Smooth muscle cell of the brain vasculature (primary cell): ENCODE data around the gene WIPF2.

Experiments used
- DNase-seq: peaks from one replicate; pipeline ENCODE4 v3.0.0-alpha.2; 2012; ENCODE audit warnings: low read depth, low spot score

The WIPF2 gene, protein sequence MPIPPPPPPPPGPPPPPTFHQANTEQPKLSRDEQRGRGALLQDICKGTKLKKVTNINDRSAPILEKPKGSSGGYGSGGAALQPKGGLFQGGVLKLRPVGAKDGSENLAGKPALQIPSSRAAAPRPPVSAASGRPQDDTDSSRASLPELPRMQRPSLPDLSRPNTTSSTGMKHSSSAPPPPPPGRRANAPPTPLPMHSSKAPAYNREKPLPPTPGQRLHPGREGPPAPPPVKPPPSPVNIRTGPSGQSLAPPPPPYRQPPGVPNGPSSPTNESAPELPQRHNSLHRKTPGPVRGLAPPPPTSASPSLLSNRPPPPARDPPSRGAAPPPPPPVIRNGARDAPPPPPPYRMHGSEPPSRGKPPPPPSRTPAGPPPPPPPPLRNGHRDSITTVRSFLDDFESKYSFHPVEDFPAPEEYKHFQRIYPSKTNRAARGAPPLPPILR

DNA sequence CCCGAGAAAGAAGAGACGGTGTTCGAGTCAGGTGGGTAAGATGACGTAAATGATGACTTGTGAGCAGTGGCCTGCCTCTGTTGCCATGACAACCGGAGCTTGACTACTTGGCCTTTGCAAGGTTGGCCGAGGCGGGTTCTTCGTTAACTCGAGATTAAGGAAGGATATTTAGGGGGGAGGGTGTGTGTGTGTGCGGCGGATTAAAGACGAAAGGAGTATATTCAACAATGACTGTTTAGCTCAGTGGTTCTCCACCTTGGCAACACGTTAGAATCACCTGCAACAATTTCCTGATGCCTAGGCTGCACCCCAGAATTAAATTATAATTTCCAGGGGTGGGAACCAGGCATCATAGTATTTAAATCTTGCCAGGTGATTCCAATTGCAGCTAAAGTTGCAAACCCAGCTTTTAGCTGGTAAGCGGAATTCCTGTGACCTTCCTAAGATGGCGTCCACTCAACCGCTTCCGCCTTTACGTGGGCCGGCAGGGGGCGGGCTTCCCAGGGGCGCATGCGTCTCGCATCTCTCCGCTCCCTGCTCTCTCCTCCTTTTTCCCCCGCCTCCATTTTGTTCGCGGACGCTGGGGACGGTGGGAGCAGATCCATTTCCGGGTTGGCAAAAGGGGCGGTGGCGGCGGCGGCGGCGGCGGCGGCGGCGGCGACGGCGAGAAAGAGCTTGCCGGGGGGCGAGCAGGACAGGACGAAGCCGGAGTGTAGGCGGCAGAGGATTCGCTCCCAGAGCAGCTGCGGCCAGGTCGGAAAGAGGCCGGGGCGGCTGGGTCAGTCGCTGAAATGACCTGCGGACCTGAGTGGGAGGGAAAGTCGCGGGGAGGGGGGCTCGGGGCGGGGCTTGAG lies at the start of gene WIPF2:
WIPF2 (plus strand) TSS at position 565 of the 854 bp plus-strand sequence. CDS start 37,156 bp downstream, outside the sequence.
- DNase-seq = peak; percentile 91

DNA sequence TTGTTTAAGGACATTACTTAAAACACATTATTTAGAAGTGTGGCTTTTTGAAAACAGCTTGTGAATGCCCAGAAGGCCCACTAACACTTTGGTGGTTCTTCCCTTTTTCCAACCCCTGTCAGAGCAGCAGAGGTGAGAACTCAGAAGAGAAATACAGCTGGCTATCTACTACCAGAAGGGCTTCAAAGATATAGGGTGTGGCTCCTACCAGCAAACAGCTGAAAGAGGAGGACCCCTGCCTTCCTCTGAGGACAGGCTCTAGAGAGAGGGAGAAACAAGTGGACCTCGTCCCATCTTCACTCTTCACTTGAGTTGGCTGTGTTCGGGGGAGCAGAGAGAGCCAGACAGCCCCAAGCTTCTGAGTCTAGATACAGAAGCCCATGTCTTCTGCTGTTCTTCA lies 48.8 kb upstream of the WIPF2 start:
- no peak for DNase-seq

GRCh38 chr17:40171750-40172149 lies 47.4 kb upstream of the WIPF2 start:
- no peak for DNase-seq

DNA sequence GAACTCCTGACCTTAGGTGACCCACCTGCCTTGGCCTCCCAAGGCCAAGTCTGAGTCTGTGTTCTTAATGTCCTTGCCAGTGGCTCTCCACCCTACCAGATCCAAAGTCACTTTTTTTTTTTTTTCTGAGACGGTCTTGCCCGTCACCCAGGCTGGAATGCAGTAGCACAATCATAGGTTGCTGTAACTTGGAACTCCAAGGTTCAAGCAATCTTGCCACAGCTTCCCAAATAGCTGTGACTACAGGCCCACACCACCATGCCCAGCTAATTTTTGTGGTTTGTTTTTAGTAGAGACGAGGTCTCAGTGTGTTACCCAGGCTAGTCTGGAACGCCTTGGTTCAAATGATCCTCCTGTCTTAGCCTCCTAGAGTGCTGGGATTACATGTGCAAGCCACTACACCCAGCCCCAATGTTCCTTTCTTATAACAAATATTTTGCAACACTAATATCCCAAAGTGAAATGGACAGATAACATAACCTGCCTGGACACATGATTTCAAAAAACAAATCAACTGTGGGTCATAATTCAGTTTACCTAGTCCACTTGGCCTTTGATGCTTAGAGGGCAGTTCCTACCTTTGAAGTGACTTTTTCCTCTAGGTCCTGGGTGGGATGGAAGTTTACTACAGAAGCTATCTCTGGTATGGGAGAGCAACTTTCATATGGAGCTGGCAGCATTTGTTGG lies 45.9 kb upstream of the WIPF2 start:
- no peak for DNase-seq

DNA sequence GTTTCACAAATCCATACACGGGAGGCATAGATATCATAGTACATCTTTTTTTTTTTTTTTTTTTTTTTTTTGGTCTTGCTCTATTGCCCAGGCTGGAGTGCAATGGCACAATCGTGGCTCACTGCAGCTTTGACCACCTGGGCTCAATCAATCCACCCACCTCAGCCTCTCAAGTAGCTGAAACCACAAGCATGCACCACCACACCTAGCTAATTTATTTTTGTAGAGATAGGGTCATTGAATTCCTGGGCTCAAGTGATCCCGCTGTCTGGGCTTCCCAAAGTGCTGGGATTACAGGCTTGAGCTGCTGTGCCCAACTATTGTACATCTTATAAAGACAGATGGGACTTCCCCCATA lies 45.3 kb upstream of the WIPF2 start:
- DNase-seq = no peak

DNA sequence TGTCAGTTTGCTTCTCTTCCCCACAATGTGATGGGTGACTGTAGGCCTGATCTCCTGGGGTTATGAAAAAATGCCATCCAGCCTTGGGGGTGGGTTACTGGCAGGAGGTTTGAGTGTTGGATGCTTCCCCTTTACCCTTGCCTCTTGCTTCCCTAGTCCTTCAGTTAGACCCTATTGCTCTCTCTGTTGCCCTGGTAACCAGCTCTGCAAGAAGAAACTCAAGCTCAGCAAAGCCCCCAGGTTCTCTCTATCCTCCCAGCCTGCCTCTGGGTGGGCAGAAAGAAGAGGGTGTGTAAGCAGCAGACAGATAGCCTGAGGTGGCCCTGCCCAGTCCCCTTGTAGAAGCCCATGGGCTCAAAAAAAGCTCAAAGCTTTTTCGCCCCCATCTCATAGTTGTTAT lies 44.6 kb upstream of the WIPF2 start:
- DNase-seq = no peak

GRCh38 chr17:40175928-40176753 lies 43.0 kb upstream of the WIPF2 start:
- DNase-seq = no peak

GRCh38 chr17:40176754-40177110 lies 42.4 kb upstream of the WIPF2 start:
- no peak for DNase-seq

- no peak for DNase-seq
These were observed 41.7 kb upstream of the WIPF2 start, which contains the start of gene RAPGEFL1 for GRCh38 chr17:40177275-40177874. Gene RAPGEFL1, plus strand, starts transcription at chr17:40177470. Its CDS starts 392 bp downstream, at chr17:40177862.

DNA sequence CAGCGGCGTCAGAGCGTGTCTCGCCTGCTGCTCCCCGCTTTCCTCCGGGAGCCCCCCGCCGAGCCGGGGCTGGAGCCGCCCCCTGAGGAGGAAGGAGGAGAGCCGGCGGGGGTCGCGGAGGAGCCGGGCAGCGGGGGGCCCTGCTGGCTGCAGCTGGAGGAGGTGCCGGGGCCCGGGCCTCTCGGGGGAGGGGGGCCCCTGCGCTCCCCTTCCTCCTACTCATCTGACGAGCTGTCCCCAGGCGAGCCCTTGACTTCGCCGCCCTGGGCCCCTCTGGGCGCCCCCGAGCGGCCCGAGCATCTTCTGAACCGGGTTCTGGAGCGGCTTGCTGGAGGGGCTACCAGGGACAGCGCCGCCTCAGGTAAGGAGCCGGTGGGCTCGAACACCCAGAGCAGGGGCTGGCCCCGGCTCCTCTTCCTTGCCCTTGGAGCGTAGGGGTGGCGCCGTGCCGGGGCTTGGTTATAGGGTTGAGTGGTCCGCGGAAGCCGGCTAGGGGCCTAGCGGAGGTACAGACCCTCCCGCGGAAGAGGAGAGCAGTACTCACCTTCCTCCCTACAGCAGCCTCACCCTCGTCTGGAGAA lies 41.0 kb upstream of the WIPF2 start:
- DNase-seq = no peak

DNA sequence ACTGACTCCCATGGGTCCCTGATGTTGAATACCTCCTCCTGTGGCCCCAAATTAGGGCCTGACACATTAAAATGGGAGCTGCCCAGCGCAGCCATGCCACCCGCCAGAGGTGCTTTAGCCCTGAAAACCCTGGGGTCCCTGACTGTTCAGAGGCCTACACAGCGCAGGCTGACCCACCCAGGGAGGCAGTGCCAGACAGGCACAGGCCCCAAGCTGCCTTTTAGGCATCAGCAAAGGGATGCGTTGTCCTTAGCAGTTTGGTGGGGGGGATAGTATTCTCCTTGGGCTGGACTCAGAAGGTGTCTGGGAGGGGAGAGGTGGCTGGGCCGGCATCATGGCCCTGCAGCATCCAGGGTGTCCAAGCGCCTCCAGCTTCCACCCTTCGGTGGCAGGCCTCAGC lies 40.4 kb upstream of the WIPF2 start:
- no peak for DNase-seq

GRCh38 chr17:40179923-40180659 lies 39.0 kb upstream of the WIPF2 start:
- no peak for DNase-seq

- DNase-seq = no peak
These were observed 38.4 kb upstream of the WIPF2 start for GRCh38 chr17:40180694-40181093.

GRCh38 chr17:40181205-40181604 lies 37.9 kb upstream of the WIPF2 start:
- DNase-seq = no peak

DNA sequence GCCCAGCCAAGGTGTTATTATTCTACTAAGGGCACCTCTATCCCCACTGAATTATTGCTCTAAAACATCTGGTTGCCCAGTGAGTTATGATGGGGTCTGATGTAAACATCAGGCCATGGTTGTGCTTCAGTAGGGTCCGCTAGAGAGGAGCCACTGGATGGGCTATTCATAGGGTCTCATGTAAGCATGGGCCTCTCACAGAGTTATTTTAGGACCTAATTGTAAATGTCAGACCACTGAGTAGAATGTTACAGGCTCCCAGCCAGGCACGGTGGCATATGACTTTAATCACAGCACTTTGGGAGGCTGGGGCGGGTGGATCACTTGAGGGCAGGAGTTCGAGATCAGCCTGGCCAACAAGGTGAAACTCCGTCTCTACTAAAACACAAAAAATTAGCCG lies 36.5 kb upstream of the WIPF2 start:
- DNase-seq = no peak

- no peak for DNase-seq
These were observed 31.9 kb upstream of the WIPF2 start for GRCh38 chr17:40187238-40187637.

DNA sequence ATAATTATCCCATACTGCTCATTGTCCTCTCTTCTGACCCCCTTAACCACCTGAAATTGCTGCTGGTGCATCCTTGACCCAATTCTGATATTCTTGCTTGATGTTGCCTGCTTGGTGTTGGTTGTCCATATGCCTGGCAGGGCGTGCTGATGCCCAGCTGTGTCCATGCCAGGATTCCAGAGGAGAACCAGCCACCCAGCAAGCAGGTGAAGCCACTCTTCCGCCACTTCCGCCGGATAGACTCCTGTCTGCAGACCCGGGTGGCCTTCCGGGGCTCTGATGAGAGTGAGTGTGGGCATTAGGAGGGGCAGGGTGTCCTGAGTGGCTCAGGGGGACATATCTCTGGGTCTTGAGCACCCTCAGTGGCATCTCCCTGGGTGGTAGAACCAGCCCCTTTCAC lies 30.4 kb upstream of the WIPF2 start:
- no peak for DNase-seq

DNA sequence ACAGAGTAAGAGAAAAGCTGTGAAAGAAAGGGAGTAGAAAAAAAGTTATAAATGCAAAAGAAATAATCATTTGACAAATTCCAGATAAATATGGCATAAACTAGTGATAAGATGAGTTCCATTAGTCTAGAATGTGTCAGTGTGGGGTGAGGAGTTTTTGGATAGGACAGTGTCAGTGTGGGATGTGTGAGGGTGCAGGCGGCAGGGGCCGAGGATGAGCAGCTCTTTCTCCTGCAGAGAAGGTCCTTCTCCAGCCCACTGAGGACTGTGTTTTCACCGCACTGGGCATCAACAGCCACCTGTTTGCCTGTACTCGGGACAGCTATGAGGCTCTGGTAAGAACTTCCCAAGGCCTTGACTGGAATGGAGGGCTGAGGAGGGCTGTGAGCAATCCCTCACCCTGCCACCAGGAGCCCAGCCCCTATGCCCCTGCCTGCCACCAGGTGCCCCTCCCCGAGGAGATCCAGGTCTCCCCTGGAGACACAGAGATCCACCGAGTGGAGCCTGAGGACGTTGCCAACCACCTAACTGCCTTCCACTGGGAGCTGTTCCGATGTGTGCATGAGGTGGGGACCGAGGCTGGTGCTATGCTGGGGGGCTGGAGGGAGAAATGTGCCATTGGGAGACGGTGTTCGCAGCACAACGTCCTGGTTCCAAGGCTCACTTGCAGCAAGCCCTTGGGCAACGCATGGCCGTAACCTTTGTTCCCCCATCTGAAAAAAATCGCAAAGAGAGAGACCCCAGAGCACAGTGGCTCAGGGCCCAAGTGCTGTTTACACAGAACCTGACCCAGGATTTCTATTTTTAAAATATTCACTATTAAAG lies 28.7 kb upstream of the WIPF2 start:
- no peak for DNase-seq
